ENCODE measurements around the gene LCP1.

Gene LCP1

DNA sequence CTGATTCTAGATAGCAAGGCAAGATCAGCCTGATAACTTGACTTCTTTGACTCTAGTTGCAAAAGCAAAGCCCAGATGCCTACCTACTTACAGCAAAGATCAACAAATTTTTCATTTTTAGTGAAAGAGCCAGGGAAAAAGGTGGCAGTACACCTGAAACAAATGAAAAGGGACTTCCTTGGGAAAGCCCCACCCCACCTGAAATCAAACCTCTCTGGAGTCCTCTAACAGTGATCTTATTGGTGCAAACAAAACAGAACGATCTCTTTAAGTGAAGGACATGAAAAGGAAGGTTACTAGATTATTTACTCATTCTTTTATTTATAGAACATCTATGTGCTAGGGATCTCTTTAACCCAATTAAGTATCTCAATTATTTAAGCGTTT is 507 bp upstream of the LCP1 start:
- H3K4me3 ChIP-seq (ENCODE audit: low read depth, low read length), result peak overlapping the region; percentile 92
- no peak for DNase-seq (ENCODE audit: low read depth)

GRCh38 chr13:46181377-46181839 is 569 bp downstream of the LCP1 start:
- no peak for DNase-seq (ENCODE audit: low read depth)
- peak overlapping the region; percentile 92 for H3K4me3 ChIP-seq (ENCODE audit: low read depth, low read length)
- TF ChIP-seq CTCF (IDR thresholded peaks at IDR 0.05; ENCODE audit: low read depth, low read length, missing control alignments), result no peak

More for the DNA sequence above, 507 bp upstream of the LCP1 start:
- TF ChIP-seq CTCF (IDR thresholded peaks at IDR 0.05; ENCODE audit: low read depth, low read length, missing control alignments), result no peak

DNA sequence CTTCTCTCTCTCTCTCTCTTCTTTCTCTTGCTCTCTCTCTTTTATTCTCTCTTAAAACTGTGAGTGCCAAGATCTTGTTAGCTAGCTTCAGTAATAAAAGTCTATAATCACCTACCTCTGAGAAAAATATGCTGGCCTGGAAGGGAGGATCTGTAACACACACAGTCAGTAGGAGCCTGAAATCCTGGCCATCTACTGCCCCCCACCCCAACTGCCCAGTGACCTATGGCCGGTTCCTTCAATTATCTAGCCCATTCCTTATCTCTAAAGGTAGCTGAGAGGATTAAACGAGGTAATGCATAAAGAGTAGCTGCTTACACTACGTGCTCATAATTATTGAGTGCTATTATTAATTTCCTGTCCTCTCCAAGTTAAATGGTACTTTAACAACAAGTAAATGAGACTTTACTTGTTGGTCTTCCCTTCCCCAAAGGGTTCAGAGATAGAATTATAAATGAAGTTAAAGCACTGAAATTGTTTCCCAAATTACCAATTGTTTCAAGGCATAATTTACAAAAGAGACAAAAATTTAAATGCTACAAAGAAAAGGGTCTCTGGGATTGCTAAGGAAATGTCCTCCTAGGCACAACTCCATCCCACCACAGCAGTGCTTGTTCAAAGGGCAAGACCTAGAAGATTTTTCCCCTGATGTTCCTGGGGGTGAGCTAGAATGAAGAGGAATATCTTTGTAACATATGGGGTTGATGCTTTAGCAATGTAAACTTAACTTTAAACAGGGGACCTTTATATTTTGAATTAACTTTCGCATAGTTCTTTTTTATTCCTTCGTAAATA is 1.8 kb downstream of the LCP1 start:
- no peak for DNase-seq (ENCODE audit: low read depth)
- H3K4me3 ChIP-seq (ENCODE audit: low read depth, low read length), result peak overlapping the region; percentile 92
- TF ChIP-seq CTCF (IDR thresholded peaks at IDR 0.05; ENCODE audit: low read depth, low read length, missing control alignments), result no peak

DNA sequence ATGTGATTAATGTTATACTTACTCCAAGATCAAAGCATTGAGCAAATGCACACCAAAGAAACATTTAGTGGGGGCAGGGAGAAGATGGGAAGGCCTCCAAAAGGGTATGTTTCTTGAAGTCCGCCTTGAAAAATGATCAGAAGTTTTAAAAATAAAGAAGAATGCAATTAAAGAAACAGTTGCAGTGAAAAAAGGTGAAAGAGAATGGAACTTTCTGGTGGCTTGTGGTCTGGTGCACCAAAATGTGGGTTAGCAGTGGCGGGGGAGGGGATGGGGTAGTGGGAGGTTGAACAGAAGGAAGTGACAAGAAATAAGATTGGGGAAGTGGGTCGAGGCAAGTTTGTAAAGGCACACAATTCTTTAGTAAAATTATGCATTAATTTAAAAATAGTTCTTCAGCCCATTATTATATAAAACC is 2.5 kb downstream of the LCP1 start:
- TF ChIP-seq CTCF (IDR thresholded peaks at IDR 0.05; ENCODE audit: low read depth, low read length, missing control alignments), result no peak
- peak overlapping the region; percentile 92 for H3K4me3 ChIP-seq (ENCODE audit: low read depth, low read length)
- DNase-seq (ENCODE audit: low read depth), result no peak

GRCh38 chr13:46178821-46179220 is 3.2 kb downstream of the LCP1 start:
- TF ChIP-seq CTCF (IDR thresholded peaks at IDR 0.05; ENCODE audit: low read depth, low read length, missing control alignments), result no peak
- DNase-seq (ENCODE audit: low read depth), result no peak
- peak overlapping the region; percentile 92 for H3K4me3 ChIP-seq (ENCODE audit: low read depth, low read length)

DNA sequence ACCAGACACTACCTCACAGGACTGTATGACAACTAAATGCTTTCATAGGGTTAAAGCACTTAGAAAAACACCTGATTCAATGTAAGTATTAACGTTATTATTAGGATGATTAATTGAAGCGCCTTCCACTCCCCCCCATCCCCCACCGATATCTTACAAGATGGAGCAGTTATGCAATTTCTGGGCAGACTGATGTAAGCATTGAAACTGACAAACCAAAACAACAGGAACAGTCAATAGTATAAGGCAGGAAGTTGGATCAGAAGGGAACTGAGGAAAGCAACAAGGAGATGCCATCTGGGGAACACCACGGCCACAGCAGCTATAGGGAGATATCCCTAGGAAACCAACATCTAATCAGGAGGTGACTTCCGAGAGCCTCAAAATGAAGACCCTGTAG is 3.8 kb downstream of the LCP1 start:
- no peak for DNase-seq (ENCODE audit: low read depth)
- peak overlapping the region; percentile 92 for H3K4me3 ChIP-seq (ENCODE audit: low read depth, low read length)
- no peak for TF ChIP-seq CTCF (IDR thresholded peaks at IDR 0.05; ENCODE audit: low read depth, low read length, missing control alignments)

GRCh38 chr13:46176756-46177155 is 5.2 kb downstream of the LCP1 start:
- H3K4me3 ChIP-seq (ENCODE audit: low read depth, low read length), result peak overlapping the region; percentile 92
- TF ChIP-seq CTCF (IDR thresholded peaks at IDR 0.05; ENCODE audit: low read depth, low read length, missing control alignments), result no peak
- DNase-seq (ENCODE audit: low read depth), result peak; percentile 88
